ENCODE measurements around the gene POLR3F.
"Not testable (repeated sequence)": the region's sequence is repeated elsewhere in the genome, so short reads cannot be mapped to it uniquely, and the experiment has no call there.

Gene POLR3F, protein sequence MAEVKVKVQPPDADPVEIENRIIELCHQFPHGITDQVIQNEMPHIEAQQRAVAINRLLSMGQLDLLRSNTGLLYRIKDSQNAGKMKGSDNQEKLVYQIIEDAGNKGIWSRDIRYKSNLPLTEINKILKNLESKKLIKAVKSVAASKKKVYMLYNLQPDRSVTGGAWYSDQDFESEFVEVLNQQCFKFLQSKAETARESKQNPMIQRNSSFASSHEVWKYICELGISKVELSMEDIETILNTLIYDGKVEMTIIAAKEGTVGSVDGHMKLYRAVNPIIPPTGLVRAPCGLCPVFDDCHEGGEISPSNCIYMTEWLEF

DNA sequence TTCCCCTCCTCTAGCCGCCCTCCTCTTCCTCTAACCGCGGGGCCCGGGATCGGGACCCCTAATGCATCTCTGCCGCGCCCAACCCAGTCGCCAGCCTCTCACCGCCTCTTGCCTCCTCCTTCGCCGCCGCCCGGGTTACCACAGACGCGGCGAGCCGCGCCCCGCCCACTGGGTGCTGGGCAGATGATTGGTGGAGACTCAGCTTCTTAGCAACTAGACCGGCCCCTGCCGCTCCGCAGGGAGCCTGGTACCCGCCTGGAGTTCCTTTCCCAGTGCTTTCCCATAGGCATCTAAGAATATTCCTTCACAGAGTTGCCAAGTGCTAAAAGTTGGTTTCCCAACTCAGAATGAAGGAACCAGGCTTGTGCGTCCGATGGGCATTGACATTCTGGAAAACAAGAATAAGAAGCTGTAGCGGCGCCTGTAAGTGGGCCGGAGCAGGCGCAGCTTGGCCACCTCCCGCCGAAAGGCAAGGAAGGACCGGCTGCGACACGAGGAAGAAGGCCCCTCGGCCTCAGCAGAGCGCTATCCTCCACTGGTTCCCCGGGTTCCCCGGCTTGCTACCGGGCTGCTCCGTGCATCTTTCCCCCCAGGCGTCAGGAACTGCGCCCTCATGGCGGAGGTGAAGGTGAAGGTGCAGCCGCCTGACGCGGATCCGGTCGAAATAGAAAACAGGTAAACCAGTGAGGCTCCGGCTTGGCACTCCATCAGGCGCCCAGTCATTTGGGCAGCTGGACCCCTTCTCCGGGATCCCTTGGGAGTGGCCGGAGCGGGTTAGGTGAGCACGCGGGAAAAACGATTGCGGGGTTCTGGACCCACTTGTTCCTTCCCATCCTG lies at the start of gene POLR3F, which contains the start of gene DZANK1:
TSS of gene POLR3F (plus strand) at position 497 of the 837 bp plus-strand sequence. CDS start at position 614, 117 bp downstream.
TSS of gene DZANK1 (minus strand) at position 137 of the 837 bp plus-strand sequence. CDS start 1,672 bp downstream, outside the sequence.
- DNase-seq (ENCODE audit: low read depth) = peak; percentile 84

DNA sequence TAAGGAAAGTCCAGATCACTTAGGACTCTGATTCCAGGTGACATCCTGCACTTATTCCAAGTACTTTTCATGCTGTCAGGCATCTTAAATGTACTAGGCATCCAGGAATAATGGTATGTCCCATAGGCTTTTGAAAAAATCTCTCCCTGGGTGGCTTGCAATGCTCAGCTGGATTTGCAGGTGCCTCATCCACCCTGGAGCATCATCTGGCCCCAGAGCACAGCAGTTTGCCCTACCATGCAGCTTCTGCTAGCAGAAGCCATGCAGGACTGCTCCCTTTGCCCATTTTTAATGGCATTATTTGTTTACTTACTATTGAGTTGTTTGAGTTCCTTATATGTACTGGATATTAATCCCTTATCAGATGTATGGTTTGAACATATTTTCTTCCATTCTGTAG lies 45.6 kb upstream of the POLR3F start:
- no peak for DNase-seq (ENCODE audit: low read depth)

DNA sequence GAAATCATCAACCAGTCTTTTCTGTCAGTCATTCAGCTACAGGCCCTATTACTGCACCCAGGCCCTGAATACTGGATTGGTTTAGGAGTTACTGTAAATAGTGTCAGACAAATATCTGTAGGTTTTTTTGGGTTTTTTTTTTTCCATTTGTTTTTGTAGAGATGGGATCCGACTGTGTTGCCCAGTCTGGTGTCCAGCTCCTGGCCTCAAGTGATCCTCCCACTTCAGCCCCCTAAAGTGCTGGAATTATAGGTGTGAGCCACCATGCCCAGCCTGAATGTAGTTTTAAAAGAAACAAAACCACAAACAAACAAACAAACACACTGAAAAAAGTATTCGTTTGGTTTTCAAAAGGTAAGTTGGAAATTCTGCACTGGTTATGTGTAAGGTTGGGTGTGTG lies 40.0 kb upstream of the POLR3F start:
- no peak for DNase-seq (ENCODE audit: low read depth)

DNA sequence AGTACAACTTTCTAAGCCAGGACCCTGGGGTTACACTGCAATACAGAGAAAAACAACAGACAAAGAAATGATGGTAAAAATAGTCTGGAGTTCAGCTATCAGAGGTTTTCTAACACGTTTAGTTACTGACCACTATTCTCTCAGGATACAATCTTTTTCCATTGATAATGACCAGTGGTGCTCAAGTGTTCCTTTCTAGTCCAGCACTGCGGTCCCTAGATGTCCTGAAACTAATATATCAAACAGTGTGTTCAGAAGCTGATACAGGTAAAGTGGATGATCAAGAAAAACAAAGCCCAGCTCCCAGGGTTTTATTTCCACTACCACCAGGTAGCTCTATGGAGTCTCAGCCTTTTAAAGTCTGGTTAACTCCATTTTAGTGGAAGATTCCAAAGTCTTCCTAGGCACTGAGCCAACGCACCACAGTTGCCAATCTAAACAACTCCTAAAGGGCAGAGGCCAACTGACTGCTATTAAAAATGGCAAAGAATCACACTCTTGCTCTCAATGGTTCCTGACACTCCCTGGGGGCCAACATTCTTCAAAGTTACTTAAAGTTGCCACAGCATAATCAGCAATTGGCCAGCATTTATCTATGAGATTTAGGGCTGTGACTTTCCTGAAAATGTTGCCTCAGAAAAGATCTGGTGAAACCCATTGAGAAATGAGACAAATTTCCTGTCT lies 38.6 kb upstream of the POLR3F start:
- DNase-seq (ENCODE audit: low read depth) = no peak

DNA sequence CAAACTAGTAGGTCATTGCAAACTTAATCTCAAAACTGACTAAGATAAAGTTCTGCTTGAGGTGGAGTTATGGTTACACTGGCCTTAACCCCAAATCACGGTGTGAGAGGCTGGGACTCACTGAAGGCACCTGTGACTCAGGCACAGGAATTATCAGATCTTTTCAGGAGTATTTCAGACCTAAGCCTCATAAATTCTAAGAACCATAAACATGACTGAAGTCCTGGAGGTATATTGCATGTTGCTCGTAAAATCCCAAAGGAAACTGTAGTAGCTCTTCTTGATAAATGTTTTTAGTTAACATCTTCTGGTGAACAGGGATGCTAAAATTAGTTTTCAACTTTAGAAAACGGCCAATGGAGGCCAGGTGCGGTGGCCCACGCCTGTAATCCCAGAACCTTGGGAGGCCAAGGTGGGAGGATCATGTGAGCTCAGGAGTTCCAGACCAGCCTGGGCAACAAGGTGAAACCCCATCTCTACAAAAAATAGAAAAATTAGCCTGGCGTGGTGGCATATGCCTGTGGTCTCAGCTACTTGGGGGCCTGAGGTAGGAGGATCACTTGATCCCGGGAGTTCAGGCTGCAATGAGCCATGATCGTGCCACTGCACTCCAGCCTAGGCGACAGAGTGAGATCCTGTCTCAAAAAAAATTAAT lies 36.9 kb upstream of the POLR3F start:
- no peak for DNase-seq (ENCODE audit: low read depth)

DNA sequence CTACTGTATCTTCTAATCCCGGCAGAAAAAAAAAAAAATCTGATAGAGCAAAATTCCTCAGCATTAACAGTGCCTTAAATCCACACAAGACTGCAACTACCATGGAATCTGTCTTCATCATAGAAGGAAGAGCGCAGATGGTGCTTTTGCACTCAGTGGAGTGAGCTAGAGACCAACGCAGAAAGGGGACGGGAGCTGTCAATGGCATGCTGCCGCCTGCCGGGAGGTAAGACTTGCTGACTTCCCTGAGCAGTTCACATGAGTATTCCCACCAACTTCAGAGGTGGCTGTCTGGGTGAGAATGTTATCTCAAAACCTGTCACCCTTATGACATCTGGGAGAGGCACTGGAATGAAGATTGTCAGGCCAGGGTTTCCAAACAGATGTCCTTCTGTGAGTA lies 36.0 kb upstream of the POLR3F start:
- no peak for DNase-seq (ENCODE audit: low read depth)

DNA sequence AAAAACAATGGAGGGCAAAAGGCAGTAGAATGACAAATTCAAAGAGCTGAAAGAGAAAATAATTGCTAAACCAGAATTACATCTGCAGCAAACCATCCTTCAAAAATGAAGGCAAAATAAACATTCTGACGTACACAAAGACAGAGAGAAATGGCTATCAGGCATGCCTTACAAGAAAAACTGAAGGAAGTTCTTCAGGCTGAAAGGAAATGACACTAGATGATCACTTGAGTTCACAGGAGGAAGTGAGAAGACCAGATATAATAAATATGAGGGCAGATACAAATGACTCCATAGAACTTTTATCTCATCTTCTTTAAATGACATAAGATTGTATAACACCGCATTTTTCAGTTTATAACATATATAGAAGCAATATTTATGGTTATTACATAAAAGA lies 30.3 kb upstream of the POLR3F start:
- DNase-seq (ENCODE audit: low read depth) = no peak

DNA sequence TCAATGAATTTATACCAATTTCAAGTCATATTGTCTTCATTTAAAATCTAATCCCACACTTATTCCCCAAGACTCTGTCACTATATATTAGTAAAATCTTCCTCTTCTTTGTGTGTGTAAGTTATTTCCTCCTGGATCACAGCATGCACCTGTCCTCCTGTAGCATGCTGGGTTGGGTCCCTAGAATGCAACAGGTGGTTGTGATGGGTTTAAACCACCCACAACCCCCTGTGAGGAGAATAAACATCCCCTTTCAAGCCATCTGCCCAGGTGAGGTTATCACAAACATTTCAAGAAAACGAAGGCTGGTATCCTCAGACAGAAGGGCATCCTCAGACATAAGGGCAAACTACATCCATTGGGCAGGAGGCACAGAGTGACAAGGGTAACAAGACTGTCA lies 26.8 kb upstream of the POLR3F start:
- no peak for DNase-seq (ENCODE audit: low read depth)

DNA sequence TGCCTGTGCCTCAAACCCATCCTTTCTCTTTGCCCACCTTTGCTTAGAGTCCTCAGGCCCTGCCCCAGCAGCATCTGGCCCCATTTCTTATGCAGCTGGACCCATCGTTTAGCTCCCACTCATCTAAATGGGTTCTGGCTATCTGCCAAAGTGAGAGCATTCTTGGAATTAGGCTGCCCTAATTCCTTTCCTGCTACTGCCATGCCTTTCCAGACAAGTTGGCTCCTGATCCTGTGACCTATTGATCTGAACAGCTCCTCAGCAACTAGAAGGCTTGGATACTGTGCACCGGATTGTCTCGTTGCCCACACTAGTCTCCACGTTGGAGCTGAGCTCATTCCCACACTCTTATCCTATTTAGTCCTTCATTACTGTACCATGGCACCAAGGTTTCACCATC lies 23.3 kb upstream of the POLR3F start:
- DNase-seq (ENCODE audit: low read depth) = no peak

DNA sequence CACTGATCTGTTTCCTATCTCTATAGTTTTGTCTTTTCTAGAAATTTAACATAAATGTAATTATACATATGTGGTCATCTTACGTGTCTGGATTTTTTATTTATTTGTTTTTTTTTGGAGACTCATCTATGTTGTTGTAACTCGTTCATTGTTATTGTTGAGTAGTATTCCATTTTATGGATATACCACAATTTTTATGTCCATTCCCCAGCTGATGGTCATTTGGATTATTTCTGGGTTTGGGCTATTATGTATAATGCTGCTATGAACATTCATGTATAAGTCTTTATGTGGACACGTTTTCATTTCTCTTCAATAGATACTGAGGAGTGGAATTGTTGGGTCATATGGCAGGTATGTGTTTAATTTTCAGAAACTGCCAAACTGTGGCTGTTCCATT lies 10.6 kb upstream of the POLR3F start:
- DNase-seq (ENCODE audit: low read depth) = no peak

DNA sequence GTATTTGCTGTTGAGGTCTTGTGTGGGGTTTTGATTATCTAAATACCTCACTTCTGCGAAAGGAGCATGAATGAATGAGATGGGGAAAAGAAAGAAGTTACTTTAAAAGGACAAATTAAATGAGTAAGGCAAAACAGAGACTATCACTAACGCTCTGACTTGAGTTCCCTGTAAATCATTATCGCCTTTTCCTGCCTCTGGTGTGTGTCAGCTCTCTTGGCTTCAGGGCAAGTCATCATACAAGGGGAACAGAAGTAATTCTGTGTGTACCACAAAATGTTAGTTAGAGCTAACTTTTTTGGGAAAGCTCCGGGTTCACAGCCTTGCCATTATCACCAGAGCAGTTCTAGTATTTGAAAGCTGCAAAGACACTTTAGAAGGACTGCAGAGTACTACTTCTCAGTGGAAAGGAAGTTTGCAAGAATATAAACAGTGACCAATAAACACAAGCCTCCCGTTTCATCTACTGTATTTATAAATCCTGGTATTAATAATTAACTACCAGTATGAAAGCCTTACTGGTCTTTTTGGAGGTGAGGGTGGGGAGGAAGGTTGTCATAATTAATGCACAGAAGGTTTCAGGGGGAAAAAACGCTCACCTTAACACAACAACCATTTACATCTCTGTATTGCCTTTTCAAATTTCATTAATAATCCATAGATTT lies 1.5 kb upstream of the POLR3F start:
- no peak for DNase-seq (ENCODE audit: low read depth)

DNA sequence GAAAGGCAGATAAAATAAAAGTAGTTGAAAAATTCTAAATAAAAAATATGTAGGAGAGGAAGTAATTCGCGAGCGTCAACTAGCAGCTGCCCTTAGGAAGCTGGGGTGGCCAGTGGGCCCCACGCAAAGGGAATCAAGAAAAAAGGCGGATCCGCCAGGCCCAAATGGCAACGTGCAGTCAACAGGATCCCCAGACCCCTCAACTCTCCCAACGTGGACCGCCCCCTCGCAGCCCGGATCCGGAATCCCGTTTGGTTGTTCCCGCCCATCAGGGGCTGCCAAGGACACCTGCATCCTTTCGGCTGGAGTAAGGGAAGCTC lies 656 bp upstream of the POLR3F start:
- DNase-seq (ENCODE audit: low read depth) = no peak

DNA sequence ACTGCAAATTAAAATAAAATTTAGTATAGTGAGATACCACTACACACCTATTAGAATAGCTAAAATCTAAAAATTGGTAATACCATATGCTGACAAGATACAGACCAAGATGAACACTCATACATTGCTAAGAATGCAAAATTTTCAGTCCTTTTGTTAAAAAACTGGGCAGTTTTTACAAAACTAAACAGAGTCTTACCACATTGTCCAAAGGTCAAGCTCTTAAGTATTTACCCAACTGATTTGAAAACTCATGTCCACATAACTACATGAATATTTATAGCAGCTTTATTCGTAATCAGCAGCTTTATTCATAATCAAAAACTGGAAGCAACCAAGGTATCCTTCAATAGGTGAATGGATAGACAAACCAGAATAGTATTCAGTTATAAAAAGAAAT lies 10.0 kb downstream of the POLR3F start:
- DNase-seq (ENCODE audit: low read depth) = no peak

DNA sequence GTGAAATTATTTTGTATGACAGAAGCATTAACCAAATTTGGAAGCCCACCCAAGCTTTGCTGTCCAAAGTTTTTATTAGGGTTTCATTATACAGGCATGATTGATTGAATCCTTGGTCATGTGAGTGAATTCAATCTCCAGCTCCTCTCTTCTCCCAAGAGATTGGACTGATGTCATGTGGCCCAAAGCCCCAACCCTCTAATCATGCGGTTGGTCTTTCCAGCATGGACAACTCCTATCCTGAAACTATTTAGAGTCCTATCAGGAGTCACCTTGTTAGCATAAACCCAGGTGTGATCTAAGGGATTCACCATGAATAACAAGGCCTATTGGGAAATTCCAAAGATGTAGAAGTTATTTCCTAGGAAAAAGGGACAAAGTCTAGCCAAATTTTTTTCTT lies 10.6 kb downstream of the POLR3F start:
- DNase-seq (ENCODE audit: low read depth) = no peak

DNA sequence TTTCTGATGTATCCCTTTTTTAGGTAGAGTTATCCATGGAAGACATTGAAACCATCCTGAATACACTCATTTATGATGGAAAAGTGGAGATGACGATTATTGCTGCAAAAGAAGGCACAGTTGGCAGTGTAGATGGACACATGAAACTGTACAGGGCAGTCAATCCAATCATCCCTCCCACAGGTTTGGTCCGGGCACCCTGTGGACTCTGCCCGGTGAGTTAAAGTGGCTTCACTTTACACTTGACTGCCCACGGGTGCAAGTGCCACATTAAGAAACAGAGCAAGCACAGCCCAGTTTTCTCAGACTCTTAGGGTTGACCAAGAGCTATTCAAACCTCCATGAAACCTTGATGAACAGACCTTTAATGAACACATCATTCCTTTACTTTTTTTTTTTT lies 14.4 kb downstream of the POLR3F start:
- DNase-seq (ENCODE audit: low read depth) = no peak

DNA sequence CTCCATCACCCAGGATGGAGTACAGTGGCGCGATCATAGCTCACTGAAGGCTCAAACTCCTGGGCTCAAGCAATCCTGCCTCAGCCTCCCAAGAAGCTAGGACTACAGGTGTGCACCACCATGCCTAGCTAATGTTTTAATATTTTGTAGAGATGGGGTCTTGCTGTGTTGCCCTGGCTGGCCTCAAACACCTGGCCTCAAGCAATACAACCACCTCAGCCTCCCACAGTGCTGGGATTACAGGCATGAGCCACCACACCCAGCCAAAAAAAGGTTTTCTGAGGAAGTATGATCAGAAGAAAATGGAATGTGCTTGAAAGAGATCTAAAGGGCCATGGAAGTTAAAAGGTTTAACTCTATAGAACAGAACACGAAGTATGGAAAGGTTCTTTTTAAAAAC lies 21.1 kb downstream of the POLR3F start:
- no peak for DNase-seq (ENCODE audit: low read depth)

DNA sequence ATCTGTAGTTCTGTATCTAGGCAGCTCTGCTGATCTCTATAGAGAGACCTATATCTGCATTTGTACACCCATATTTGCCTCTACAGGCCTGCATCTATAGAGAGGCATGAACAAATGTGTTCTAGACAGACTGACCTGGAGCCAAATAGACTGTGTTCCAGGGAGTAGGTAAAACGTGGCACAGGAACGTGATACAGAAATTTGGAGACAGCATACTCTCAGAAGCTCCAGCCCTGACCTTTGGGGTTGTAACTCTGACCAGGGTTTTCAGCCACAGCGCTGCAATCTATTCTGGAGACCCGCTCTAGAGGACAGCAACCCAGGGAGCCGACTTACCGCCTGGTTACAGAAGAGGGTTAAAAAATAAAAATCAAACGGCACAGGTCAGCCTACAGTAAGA lies 28.9 kb downstream of the POLR3F start:
- DNase-seq (ENCODE audit: low read depth) = no peak

DNA sequence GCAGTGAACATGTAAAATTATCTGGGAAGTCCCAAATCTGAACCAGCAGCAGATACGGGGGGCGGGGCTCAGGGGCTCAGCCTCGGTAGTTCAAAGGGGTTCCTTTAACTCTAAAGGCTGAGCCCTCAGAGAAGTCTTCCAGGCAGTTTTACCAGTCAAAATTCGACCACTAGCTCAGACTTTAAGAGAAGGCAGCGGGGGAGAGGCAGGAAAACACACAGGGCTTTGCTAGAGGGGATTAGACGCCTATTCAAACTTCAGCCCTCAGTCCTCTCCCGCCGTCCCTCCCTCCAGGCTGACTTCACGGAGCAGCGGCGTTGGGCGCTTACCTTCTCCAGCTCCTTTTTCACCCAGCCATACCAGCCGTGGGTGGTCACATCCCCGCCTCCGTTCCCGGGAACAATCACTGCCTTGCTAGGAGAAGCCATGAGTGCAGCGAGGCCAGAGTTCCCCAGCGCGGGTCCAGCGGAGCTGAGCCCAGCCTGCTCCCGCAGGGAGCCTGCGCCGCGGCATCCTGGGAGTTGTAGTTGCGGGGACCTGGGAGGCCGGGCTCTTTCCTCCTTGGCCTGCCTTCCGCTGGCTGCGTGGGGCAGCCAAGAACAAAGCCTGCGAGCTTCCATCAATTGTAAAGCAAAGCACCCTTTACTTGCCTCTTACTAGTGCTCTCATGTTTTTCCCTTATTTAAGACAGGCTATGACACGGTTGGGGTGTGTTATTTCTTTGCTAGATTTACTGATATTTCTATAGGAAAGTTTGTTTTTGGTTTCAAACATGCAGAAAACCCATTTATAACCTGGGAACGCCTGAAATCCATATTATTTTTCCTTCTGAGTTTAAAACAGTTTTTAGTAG lies 29.8 kb downstream of the POLR3F start, which contains the start of gene RBBP9:
TSS of gene RBBP9 (minus strand) at position 486 of the 853 bp plus-strand sequence. CDS start at position 428, 58 bp downstream.
- DNase-seq (ENCODE audit: low read depth) = peak; percentile 50

DNA sequence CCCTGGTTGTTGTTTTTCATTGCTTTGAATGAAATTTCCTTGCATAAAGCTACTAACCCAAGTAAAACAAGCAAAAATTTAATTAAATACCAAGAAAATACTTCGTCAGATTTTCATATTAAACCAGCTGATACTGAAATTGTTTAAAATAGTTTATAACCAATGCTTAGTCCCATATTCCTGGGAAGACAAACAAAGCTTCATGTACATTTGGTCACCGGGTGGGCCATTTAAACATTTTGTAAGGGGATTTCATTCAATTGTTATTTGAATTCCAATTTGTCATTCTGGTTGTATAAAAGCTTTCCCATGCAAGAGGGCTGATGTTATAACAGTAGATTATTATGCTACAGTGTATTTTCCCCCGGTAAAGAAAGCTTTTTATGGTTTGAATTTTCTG lies 30.4 kb downstream of the POLR3F start:
- no peak for DNase-seq (ENCODE audit: low read depth)

DNA sequence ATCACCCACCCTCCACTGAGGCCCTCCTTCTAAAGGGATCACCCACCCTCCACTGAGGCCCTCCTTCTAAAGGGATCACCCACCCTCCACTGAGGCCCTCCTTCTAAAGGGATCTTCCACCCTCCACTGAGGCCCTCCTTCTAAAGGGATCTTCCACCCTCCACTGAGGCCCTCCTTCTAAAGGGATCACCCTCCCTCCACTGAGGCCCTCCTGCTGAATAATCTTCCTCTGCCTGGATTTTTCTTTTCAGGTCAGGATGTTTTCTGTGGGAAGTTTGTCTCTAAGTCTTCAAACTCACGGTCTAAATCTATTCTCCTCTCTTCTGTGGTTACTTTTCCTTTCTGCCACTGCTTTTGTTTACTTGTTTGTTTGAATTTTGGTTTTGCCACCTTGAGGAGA lies 34.5 kb downstream of the POLR3F start:
- DNase-seq (ENCODE audit: low read depth) = not testable (repeated sequence)
